HG02943 (cell line): ENCODE results near the gene ADAD2.

ENCODE experiments used
- ATAC-seq: cut with Tn5 transposase; IDR thresholded peaks from one replicate; pipeline ENCODE4 v1.9.1; 2021; ENCODE audit warnings: mild to moderate bottlenecking, low read depth, moderate library complexity; ENCODE audit not compliant: unreplicated experiment

ADAD2 gene

GRCh38 chr16:84244728-84245127 is 53.8 kb downstream of the ADAD2 start:
- ATAC-seq: no peak

- no peak for ATAC-seq
These were observed 55.2 kb downstream of the ADAD2 start for GRCh38 chr16:84245956-84246678.

- no peak for ATAC-seq
These were observed 55.7 kb downstream of the ADAD2 start for GRCh38 chr16:84246679-84247077.
